ENCODE results near the gene SLC25A20.

The SLC25A20 gene

DNA sequence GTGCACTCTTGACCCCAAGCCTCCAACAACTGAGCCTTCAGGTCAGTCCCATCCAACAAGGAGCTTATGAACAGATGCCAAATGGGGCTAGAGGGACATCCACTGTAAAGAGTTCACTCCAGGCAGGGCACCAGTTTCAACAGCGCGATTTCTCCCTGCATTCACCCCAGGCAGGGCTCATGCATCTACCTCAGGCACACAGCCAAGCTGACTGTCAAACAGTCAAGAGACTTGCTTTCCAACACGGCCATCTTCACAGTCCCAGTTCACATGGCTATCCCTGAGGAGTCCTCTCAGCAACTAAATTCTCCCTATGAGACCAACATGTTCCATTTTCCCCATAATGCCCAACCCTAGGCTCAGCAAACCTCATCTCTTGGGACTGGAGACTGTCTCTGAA, 17.7 kb downstream of the SLC25A20 start:
- DNase-seq (ENCODE audit: low read depth in 2 of 2): no peak
- H3K4me3 ChIP-seq (replicated peaks in 1 of 2; ENCODE audit: low read depth in 2 of 2, low read length in 2 of 2): no peak overlapping the region
- TF ChIP-seq, protein P1, sequence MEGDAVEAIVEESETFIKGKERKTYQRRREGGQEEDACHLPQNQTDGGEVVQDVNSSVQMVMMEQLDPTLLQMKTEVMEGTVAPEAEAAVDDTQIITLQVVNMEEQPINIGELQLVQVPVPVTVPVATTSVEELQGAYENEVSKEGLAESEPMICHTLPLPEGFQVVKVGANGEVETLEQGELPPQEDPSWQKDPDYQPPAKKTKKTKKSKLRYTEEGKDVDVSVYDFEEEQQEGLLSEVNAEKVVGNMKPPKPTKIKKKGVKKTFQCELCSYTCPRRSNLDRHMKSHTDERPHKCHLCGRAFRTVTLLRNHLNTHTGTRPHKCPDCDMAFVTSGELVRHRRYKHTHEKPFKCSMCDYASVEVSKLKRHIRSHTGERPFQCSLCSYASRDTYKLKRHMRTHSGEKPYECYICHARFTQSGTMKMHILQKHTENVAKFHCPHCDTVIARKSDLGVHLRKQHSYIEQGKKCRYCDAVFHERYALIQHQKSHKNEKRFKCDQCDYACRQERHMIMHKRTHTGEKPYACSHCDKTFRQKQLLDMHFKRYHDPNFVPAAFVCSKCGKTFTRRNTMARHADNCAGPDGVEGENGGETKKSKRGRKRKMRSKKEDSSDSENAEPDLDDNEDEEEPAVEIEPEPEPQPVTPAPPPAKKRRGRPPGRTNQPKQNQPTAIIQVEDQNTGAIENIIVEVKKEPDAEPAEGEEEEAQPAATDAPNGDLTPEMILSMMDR (IDR thresholded peaks at IDR 0.05; ENCODE audit: low read depth, low read length): no peak

DNA sequence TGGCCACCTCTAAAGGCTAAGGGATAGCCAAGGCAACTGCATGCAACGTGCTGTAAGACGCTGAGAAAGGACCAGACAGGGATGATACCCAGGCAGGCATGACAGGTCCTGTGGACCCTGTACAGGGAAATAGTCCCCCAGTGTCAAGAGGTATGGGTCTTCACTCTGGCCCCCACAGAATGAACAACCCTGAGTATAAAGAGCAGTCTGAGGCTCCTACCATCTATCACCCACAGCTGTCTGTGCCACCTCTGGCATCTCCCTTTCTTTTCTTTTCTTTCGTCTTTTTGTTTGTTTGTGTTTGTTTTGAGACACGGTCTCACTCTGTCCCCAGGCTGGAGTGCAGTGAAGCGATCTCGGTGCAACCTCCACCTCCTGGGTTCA, 18.7 kb downstream of the SLC25A20 start:
- TF ChIP-seq, protein P1 (IDR thresholded peaks at IDR 0.05; ENCODE audit: low read depth, low read length): no peak
- no peak overlapping the region for H3K4me3 ChIP-seq (replicated peaks in 1 of 2; ENCODE audit: low read depth in 2 of 2, low read length in 2 of 2)

DNA sequence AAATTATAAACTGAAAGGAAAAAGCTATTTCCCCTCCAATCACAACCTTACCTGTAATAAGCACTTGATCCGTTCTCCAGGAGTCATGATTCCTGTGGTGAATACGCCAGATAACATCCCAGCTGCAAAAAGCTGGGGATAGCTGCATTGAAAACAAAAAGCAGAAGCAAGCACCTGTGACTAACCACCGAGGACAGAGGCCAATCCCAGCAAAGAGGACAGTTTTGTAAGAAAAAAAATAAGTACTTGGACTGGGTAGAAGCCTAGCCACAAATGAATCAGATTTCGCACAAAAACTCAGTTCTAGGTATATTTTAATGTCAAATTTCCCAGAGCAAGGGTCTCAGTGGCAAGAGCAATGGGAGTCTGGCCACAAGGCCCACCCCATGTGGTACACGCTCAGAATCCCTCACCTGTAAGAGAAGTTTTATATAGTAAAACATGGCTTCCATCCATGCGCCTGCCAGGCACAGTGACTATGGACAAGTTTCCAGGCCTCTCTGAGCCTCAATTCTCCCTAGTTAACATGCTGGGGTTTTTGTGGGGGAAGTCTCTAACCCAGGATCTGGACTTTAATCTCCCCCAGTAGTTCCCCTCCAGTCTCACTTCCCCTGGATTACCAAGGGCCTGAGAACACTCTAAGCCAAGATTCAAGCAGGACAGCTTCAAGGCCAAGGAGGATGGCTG, 19.2 kb downstream of the SLC25A20 start:
- no peak for DNase-seq (ENCODE audit: low read depth in 2 of 2)
- no peak overlapping the region for H3K4me3 ChIP-seq (replicated peaks in 1 of 2; ENCODE audit: low read depth in 2 of 2, low read length in 2 of 2)
- TF ChIP-seq, protein P1 (IDR thresholded peaks at IDR 0.05; ENCODE audit: low read depth, low read length): no peak

More for the DNA sequence above, 18.7 kb downstream of the SLC25A20 start:
- no peak for DNase-seq (ENCODE audit: low read depth in 2 of 2)

DNA sequence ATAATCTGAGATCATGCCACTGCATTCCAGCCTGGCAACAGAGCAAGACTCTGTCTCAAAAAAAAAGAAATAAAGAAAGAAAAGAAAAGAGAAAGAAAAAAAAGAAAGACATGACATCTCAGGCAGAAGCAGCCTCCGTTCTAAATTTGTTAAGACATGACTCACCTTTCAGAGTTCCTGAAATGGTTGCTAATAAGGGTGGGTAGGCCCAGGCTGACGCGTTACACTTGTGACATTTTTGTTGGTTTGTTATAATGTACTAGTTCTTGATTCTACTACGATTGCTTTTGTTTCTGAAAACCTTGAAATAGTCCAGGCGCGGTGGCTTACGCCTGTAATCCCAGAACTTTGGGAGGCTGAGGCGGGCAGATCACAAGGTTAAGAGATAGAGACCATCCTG, 21.0 kb downstream of the SLC25A20 start:
- TF ChIP-seq, protein P1 (IDR thresholded peaks at IDR 0.05; ENCODE audit: low read depth, low read length): no peak
- peak in 1 of 2 donors; percentile 34 for DNase-seq (ENCODE audit: low read depth in 2 of 2)
- no peak overlapping the region for H3K4me3 ChIP-seq (replicated peaks in 1 of 2; ENCODE audit: low read depth in 2 of 2, low read length in 2 of 2)

DNA sequence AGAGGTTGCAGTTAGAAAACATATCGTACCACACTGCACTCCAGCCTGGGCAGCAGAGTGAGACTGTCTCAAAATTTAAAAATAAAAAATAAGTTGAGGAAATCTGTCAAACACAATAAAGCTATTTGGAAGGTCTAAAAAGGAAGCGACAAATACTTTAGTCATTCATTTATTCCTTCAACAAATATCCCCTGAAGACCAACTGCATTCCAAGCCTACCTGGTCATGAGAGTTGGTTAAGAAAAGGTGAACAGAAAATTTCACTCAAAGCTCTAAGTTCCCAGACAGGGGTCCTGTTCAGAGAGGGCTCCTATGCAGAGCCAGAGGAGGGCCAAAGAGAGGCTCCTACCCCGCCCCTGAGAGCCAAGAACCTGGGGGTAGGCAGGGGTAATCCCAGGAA, 35.6 kb downstream of the SLC25A20 start:
- TF ChIP-seq, protein P1 (IDR thresholded peaks at IDR 0.05; ENCODE audit: low read depth, low read length): no peak
- DNase-seq (ENCODE audit: low read depth in 2 of 2): peak in 1 of 2 donors; percentile 21
- H3K4me3 ChIP-seq (replicated peaks in 1 of 2; ENCODE audit: low read depth in 2 of 2, low read length in 2 of 2): no peak overlapping the region

DNA sequence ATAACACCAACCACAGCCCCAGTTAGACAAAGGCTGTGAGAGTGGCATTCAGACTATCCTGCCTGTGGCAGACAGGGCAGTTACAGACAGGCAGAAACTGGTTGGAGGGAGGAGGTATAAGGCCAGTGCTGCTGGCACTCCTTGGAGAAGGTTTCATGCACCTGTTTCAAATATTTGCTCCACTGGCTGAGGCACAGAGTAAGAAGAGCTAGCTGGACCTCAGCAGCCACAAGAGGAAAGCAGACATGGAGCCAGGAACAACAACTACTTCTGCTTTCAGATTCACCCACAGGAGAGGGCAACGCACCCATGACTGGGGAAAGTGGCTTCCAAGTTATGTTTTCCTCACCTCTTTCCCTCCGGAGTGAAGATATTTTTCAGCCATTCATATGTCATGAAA, 39.5 kb downstream of the SLC25A20 start:
- no peak overlapping the region for H3K4me3 ChIP-seq (replicated peaks in 1 of 2; ENCODE audit: low read depth in 2 of 2, low read length in 2 of 2)
- TF ChIP-seq, protein P1 (IDR thresholded peaks at IDR 0.05; ENCODE audit: low read depth, low read length): no peak
- DNase-seq (ENCODE audit: low read depth in 2 of 2): no peak

DNA sequence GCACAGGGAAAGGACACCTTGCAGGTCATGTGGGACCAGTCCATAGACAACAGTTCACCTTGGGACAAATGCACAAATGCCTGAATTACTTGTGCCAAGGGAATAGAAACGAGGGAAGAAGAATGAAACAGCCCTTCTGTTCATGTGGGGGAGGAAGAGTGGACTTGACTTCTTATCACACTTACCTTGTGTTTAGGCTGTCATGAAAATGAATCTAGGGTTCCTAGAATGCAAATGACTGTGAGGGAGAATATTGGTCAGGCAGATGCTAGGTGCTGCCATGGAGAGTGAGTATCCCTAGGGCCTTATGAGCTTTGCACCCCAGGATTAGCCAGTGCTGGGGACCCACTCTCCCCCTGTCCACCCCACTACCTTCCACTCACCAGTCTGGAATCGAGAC, 40.0 kb downstream of the SLC25A20 start:
- TF ChIP-seq, protein P1 (IDR thresholded peaks at IDR 0.05; ENCODE audit: low read depth, low read length): no peak
- DNase-seq (ENCODE audit: low read depth in 2 of 2): no peak
- H3K4me3 ChIP-seq (replicated peaks in 1 of 2; ENCODE audit: low read depth in 2 of 2, low read length in 2 of 2): no peak overlapping the region
